Right lobe of liver (tissue), 6 donors: ENCODE results near the gene MACROH2A1. TPM values are rescaled to one million over a fixed set of nuclear protein-coding genes. Genes with fewer than 3 reads are reported as not detected.
A peak's percentile ranks its signal among the peaks of the same experiment; 100 is the strongest.

Source experiments
- ATAC-seq, 4 donors: fragments of 200-7000 bp; cut with Tn5 transposase; one replicate each; pipeline ENCODE4 v1.9.1; 2020; ENCODE audit warnings: mild to moderate bottlenecking in 4 of 4, moderate library complexity in 4 of 4
- DNase-seq, 3 donors: peaks; one replicate each; pipeline ENCODE4 v3.0.0-alpha.2; 2020
- H3K27ac ChIP-seq, 3 donors: fragments of 200-600 bp; one replicate each; pipeline ENCODE4 v1.8.0; 2022
- H3K27me3 ChIP-seq, 2 donors: fragments of 200-600 bp; one replicate each; pipeline ENCODE4 v1.8.0; 2022
- H3K36me3 ChIP-seq, 4 donors: fragments of 200-600 bp; sonication (generic) in 1 of 4; one replicate each; pipeline versions ENCODE4 v1.5.1 to v1.8.0; 2017 to 2022; ENCODE audit warnings: control low read depth in 1 of 4
- H3K4me1 ChIP-seq, 4 donors: fragments of 200-600 bp; sonication (generic) in 1 of 4; one replicate each; pipeline versions ENCODE4 v1.5.1 to v1.8.0; 2017 to 2022; ENCODE audit warnings: control low read depth in 1 of 4
- H3K4me3 ChIP-seq, 3 donors: fragments of 200-600 bp; one replicate each; pipeline ENCODE4 v1.8.0; 2022
- H3K9me3 ChIP-seq, 4 donors: fragments of 200-600 bp; sonication (generic) in 1 of 4; one replicate each; pipeline versions ENCODE4 v1.5.1 to v1.8.0; 2017 to 2022; ENCODE audit warnings: control low read depth in 1 of 4
- POLR2A ChIP-seq: fragments of 450-650 bp; IDR thresholded peaks from one replicate; pipeline ENCODE4 v1.6.1; 2017; ENCODE audit warnings: antibody characterized with exemption, mild to moderate bottlenecking
- WGBS: methylation state at CpG from one replicate; pipeline ENCODE4 v1.1.6; 2018; ENCODE audit warnings: low coverage, low lambda C conversion rate; ENCODE audit not compliant: insufficient coverage; ENCODE audit errors: missing lambda C conversion rate; 5-methylcytosine and 5-hydroxymethylcytosine counted together
- intact Hi-C, 2 donors: fragments of 100-400 bp; cut with DNase I; formaldehyde crosslinking; loops; one replicate each; pipeline versions ENCODE4 v1.11.2 to v1.14.1; 2022
- total RNA-seq, 6 experiments: library from RNA; depleted of rRNA in 2 of 6; stranded (reverse); fragments of >200 nt in 2 of 6; fragmentation: NEBNext Ultra II Directional in 3 of 6; extraction: Animal tissue kit (Norgen Biotek cat#: 25700) in 3 of 6; gene quantifications; one replicate each; pipeline versions ENCODE4 v1.1.0 to v1.2.4, GENCODE V29; 2016 to 2023
- TF ChIP-seq, protein P1 (sequence below), 4 donors: fragments of 200-600 bp in 3 of 4; fragments of 450-650 bp in 1 of 4; IDR thresholded peaks; one replicate each; pipeline versions ENCODE4 v1.5.1 to v1.8.0; 2016 to 2022; ENCODE audit warnings: antibody characterized with exemption in 4 of 4, mild to moderate bottlenecking in 2 of 4
- donor health status: DM: no; HTN: yes; CAD: no.
- donor health status: DM: no; HTN: no; CAD: no.
- donor health status: DM: no; HTN: no; CAD: no.
- donor health status: DM: no; HTN: yes; CAD: no.
- donor health status: DM: no; HTN: yes; CAD: no.

Gene MACROH2A1
- total RNA-seq, 6 experiments from 2014 or later = 40.0 to 113 (median 51.6) TPM

DNA sequence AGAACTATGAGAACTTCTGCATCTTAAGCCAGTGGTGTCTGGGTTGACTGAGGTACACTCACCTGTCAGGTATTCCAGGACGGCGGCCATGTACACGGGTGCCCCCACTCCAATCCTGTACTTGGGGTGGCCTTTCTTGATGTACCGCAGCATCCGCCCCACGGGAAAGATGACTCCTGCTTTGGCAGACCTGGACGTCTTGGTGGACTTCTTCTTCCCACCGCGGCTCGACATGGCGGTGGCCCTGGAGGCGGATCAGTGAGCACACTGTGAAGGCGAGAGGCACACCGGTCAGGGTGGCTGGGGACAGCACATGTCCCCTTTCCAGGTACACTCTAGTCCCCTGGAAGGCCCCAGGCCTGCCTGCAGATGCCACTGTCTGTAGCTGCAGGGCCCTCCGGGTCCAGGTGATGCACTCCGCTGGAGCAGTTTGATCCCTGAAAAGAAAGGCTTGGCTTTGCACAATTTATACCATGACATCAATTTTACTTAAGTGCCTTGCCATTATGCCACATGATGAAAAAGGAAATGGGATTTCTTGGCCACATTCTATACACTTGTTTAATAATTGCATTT, 10.1 kb downstream of the MACROH2A1 start:
- H3K9me3 ChIP-seq = no peaks in the 10 kb centered on the region
- 90% methylated on average over 4 of the region's 16 CpGs for WGBS
- no peaks in the 10 kb centered on the region for H3K27me3 ChIP-seq
- ATAC-seq (no peak), DNase-seq (no peak)
- H3K27ac ChIP-seq = no peak overlapping the region
- intact Hi-C loops = no loop called here
- no peak for TF ChIP-seq POLR2A
- TF ChIP-seq, protein P1, sequence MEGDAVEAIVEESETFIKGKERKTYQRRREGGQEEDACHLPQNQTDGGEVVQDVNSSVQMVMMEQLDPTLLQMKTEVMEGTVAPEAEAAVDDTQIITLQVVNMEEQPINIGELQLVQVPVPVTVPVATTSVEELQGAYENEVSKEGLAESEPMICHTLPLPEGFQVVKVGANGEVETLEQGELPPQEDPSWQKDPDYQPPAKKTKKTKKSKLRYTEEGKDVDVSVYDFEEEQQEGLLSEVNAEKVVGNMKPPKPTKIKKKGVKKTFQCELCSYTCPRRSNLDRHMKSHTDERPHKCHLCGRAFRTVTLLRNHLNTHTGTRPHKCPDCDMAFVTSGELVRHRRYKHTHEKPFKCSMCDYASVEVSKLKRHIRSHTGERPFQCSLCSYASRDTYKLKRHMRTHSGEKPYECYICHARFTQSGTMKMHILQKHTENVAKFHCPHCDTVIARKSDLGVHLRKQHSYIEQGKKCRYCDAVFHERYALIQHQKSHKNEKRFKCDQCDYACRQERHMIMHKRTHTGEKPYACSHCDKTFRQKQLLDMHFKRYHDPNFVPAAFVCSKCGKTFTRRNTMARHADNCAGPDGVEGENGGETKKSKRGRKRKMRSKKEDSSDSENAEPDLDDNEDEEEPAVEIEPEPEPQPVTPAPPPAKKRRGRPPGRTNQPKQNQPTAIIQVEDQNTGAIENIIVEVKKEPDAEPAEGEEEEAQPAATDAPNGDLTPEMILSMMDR (IDR thresholded peaks at IDR 0.05) = no peak
- no peak overlapping the region for H3K4me3 ChIP-seq
- H3K36me3 ChIP-seq = peaks cover 0 to 27% (median 5%) of the 10 kb centered on the region in 4 donors
- peaks cover 0 to 16% (median 2%) of the 10 kb centered on the region in 4 donors for H3K4me1 ChIP-seq

DNA sequence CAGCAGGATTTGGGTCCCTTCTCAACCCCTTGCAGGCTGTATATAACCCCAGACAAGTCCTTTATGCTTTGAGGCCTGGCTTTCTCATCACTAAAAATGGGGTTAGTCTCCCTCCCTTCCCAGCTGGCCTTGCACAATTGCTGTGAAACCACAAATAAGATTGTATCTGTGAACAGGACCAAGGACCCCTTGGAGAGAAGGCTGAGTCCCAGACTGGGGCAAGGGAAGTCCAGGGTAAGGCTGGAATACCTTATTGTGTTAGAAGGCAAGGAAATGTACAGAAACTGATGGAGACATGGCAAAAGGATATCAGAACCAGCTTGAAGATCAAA, 11.4 kb downstream of the MACROH2A1 start:
- Histone ChIP-seq H3K9me3 (no peaks in the 10 kb centered on the region), H3K4me3 (no peak overlapping the region), H3K36me3 (peaks cover 0 to 27% (median 8%) of the 10 kb centered on the region in 4 donors), H3K4me1 (peaks cover 0 to 7% (median 0%) of the 10 kb centered on the region in 4 donors), H3K27me3 (no peaks in the 10 kb centered on the region), H3K27ac (peak overlapping the region in 1 of 3 donors; percentile 37)
- no peak for TF ChIP-seq POLR2A
- TF ChIP-seq, protein P1 (IDR thresholded peaks at IDR 0.05) = no peak
- ATAC-seq (no peak), DNase-seq (no peak)
- intact Hi-C loops = no loop called here

DNA sequence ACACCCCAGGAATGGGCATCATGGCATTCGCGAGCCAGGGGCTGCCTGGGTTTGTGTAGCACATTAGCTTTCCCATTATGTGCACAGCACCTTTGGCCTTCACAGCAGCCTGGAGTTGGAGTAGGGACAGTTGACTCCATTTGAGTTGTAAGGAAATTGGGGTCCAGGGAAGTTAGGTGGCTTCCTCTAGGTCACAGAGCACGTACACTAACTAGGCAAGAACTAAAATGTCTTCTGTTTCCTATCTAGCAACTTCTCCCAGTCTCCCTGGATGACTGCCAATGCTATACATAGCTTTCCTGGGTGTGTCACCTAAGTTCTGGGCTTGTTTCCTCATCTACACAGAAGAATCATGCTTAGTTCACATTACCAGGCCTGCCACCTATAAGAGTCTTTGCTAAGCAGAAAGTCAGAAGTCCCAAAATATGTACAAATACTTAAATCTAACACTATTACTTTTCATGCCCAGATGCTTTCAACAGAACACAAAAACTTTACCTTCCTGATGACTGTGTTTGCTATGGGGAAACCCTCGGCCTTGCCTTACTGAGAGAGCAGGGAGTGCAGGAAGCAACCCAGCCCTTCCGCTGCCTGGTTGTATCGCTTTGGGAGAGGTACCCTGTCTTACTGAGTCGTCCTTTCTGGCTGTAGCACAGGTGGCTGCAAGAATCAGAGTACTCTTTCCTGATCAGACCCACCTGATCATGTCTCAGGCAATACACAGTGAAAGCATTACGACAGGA, 12.0 kb downstream of the MACROH2A1 start:
- H3K4me1 ChIP-seq = peaks cover 0 to 5% (median 0%) of the 10 kb centered on the region in 4 donors
- H3K36me3 ChIP-seq = peaks cover 0 to 27% (median 8%) of the 10 kb centered on the region in 4 donors
- no peaks in the 10 kb centered on the region for H3K9me3 ChIP-seq
- peak overlapping the region in 2 of 3 donors; percentile 12 to 37 for H3K27ac ChIP-seq
- TF ChIP-seq, protein P1 (IDR thresholded peaks at IDR 0.05) = no peak
- TF ChIP-seq POLR2A = no peak
- intact Hi-C loops = no loop called here
- 60% methylated on average over 2 of the region's 8 CpGs for WGBS
- no peak overlapping the region for H3K4me3 ChIP-seq
- DNase-seq (no peak), ATAC-seq (peak; percentile 9 to 59 (median 50))
- no peaks in the 10 kb centered on the region for H3K27me3 ChIP-seq

DNA sequence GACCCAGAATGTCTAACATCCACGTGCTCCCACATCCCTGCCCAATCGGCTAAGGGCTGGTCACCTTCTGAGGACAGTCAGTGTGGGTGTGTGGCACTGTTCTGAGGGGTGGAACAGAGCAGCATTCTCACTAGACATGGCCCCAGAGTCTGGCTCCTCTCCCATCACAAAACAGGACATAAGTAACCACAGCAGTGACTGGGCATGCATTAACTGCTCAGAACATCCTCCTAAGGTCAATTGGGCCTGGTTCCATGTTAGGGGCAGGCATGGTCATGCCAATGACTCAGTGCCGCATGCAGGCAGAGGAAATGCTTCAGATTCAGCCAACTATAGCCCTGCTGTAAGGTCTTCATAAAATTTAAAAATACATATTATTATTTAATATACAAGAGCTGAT, 12.9 kb downstream of the MACROH2A1 start:
- TF ChIP-seq, protein P1 (IDR thresholded peaks at IDR 0.05) = no peak
- no peak for TF ChIP-seq POLR2A
- intact Hi-C loops = no loop called here
- H3K36me3 ChIP-seq = peaks cover 0 to 27% (median 8%) of the 10 kb centered on the region in 4 donors
- 67% methylated on average over 1 of the region's 3 CpGs for WGBS
- peak overlapping the region in 2 of 3 donors; percentile 1 to 12 for H3K27ac ChIP-seq
- H3K4me1 ChIP-seq = no peaks in the 10 kb centered on the region
- ATAC-seq (peak in 3 of 4 donors; percentile 24 to 50 (median 25)), DNase-seq (no peak)
- no peaks in the 10 kb centered on the region for H3K27me3 ChIP-seq
- no peak overlapping the region for H3K4me3 ChIP-seq
- no peaks in the 10 kb centered on the region for H3K9me3 ChIP-seq
